ENCODE data around the gene WASHC3. TPM values are rescaled to one million over a fixed set of nuclear protein-coding genes. Genes with fewer than 3 reads are reported as not detected.
A peak's percentile ranks its signal among the peaks of the same experiment; 100 is the strongest.

WASHC3 gene
- total RNA-seq, 4 donors from 2014 or later: 36.3 to 60.8 (median 51.1) TPM

GRCh38 chr12:102067574-102068258 is 5.9 kb upstream of the WASHC3 start:
- intact Hi-C loops (cut with DNase I): no loop called here
- Histone ChIP-seq H3K36me3 (no peaks in the 10 kb centered on the region), H3K27me3 (no peaks in the 10 kb centered on the region), H3K4me1 (no peaks in the 10 kb centered on the region), H3K27ac (no peak overlapping the region), H3K4me3 (no peak overlapping the region), H3K9me3 (no peaks in the 10 kb centered on the region)
- TF ChIP-seq, protein P1, sequence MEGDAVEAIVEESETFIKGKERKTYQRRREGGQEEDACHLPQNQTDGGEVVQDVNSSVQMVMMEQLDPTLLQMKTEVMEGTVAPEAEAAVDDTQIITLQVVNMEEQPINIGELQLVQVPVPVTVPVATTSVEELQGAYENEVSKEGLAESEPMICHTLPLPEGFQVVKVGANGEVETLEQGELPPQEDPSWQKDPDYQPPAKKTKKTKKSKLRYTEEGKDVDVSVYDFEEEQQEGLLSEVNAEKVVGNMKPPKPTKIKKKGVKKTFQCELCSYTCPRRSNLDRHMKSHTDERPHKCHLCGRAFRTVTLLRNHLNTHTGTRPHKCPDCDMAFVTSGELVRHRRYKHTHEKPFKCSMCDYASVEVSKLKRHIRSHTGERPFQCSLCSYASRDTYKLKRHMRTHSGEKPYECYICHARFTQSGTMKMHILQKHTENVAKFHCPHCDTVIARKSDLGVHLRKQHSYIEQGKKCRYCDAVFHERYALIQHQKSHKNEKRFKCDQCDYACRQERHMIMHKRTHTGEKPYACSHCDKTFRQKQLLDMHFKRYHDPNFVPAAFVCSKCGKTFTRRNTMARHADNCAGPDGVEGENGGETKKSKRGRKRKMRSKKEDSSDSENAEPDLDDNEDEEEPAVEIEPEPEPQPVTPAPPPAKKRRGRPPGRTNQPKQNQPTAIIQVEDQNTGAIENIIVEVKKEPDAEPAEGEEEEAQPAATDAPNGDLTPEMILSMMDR (IDR thresholded peaks at IDR 0.05): no peak
- TF ChIP-seq POLR2A (IDR thresholded peaks at IDR 0.05): no peak
- WGBS, 2 donors: 60 to 73% methylated on average over 5 of the region's 5 CpGs
- no peak for DNase-seq

DNA sequence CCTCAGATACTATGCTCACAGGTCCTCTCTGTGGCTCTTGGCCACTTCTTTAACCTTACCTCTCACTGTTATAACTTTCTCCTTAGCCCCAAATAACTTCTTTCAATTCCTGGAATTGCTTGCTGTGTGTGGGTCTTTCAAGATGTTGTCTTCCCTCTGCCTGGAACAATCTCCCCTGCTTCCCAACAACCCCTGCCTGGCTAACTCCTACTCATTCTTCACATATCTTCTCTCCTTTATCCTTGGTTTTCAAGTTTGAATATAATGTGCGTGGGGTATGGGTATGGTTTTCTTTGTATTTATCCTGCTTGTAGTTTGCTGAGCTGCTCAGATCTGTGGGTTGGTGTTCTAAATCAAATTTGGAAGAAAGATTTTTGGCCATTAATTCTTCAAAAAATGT is 2.7 kb upstream of the WASHC3 start:
- no peak for TF ChIP-seq POLR2A (IDR thresholded peaks at IDR 0.05)
- TF ChIP-seq, protein P1 (IDR thresholded peaks at IDR 0.05): no peak
- 73 to 100% methylated on average over 1 of the region's 1 CpG for WGBS, 2 donors
- no peak overlapping the region for H3K4me3 ChIP-seq
- no peaks in the 10 kb centered on the region for H3K9me3 ChIP-seq
- no peaks in the 10 kb centered on the region for H3K27me3 ChIP-seq
- no peak for DNase-seq
- H3K4me1 ChIP-seq: peaks cover 0 to 25% (median 10%) of the 10 kb centered on the region in 3 donors
- H3K36me3 ChIP-seq: no peaks in the 10 kb centered on the region
- no peak overlapping the region for H3K27ac ChIP-seq
- intact Hi-C loops (cut with DNase I): no loop called here

DNA sequence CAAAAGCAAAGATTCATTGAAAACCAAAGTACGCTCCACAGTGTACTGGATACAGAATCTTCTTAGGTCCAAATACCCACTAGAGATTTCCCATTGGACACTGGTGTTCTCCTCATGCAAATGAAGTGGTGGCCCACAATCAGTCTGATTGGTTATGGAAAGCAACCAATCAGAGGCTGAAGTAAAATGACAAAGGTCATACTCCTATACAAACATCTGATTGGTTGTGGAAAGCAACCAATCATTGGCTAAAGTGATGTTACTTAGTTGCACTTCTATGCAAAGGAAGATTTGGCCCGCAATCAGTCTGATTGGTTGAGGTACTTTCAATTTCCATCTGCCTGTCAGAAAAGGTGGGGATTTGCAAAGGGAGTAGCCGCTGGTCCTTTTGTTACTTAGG is 1.3 kb upstream of the WASHC3 start:
- TF ChIP-seq, protein P1 (IDR thresholded peaks at IDR 0.05): no peak
- TF ChIP-seq POLR2A (IDR thresholded peaks at IDR 0.05): no peak
- H3K27me3 ChIP-seq: no peaks in the 10 kb centered on the region
- H3K4me3 ChIP-seq: no peak overlapping the region
- intact Hi-C loops (cut with DNase I): no loop called here
- no peaks in the 10 kb centered on the region for H3K9me3 ChIP-seq
- DNase-seq: no peak
- peaks cover 0 to 27% (median 10%) of the 10 kb centered on the region in 3 donors for H3K4me1 ChIP-seq
- H3K36me3 ChIP-seq: peaks cover 0 to 8% (median 0%) of the 10 kb centered on the region in 3 donors
- 86 to 91% methylated on average over 3 of the region's 3 CpGs for WGBS, 2 donors
- no peak overlapping the region for H3K27ac ChIP-seq

DNA sequence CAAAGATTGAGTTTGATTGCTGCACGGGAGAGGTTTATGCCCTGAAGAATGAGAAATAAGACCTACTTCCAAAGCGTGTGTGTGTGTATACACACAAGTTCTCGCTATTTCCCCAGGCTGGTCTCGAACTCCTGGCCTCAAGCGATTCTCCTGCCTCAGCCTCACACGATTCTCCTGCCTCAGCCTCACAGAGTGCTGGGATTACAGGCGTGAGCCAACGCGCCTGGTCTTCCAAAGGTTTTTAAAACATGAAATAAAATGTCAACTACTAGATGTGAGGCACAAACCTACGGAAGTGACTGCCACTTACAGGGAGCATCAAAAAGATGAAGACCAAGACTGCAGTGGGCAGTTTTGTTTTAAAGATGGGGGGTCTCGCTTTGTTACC is 622 bp upstream of the WASHC3 start:
- Histone ChIP-seq H3K36me3 (peaks cover 0 to 8% (median 0%) of the 10 kb centered on the region in 3 donors), H3K4me3 (peak overlapping the region in 3 of 4 donors; percentile 77 to 91 (median 80)), H3K9me3 (no peaks in the 10 kb centered on the region), H3K4me1 (peaks cover 0 to 27% (median 10%) of the 10 kb centered on the region in 3 donors), H3K27me3 (no peaks in the 10 kb centered on the region), H3K27ac (peak overlapping the region in 1 of 4 donors; percentile 96)
- TF ChIP-seq, protein P1 (IDR thresholded peaks at IDR 0.05): no peak
- TF ChIP-seq POLR2A (IDR thresholded peaks at IDR 0.05): no peak
- 78 to 79% methylated on average over 9 to 11 of the region's 11 CpGs for WGBS, 2 donors
- DNase-seq: no peak
- intact Hi-C loops (cut with DNase I): no loop called here

- Histone ChIP-seq H3K27me3 (no peaks in the 10 kb centered on the region), H3K4me3 (peak overlapping the region; percentile 74 to 91 (median 78)), H3K9me3 (no peaks in the 10 kb centered on the region), H3K36me3 (peaks cover 0 to 20% (median 0%) of the 10 kb centered on the region in 3 donors), H3K27ac (peak overlapping the region; percentile 90 to 97 (median 94)), H3K4me1 (peaks cover 0 to 27% (median 10%) of the 10 kb centered on the region in 3 donors)
- intact Hi-C loops (cut with DNase I): no loop called here
- no peak for DNase-seq
- WGBS, 2 donors: 7 to 21% methylated on average over 9 of the region's 9 CpGs
- no peak for TF ChIP-seq POLR2A (IDR thresholded peaks at IDR 0.05)
- TF ChIP-seq, protein P1 (IDR thresholded peaks at IDR 0.05): no peak
Measured at GRCh38 chr12:102061096-102061559, 663 bp downstream of the WASHC3 start.
